A204.1 (cell line): ENCODE results near the gene CTNNA2.

Experiments used
- FAIRE-seq: peaks from 2 replicates; lab custom pipeline; 2012; peaks lifted over from hg19 to GRCh38; lab: Jason Lieb, UNC

Gene CTNNA2

GRCh38 chr2:80035749-80036285 lies 523.0 kb downstream of the CTNNA2 start:
- no peak for FAIRE-seq

GRCh38 chr2:80037310-80037709 lies 524.5 kb downstream of the CTNNA2 start:
- no peak for FAIRE-seq

- FAIRE-seq, result no peak
These were observed 527.4 kb downstream of the CTNNA2 start for GRCh38 chr2:80040226-80040625.

- FAIRE-seq, result no peak
These were observed 529.8 kb downstream of the CTNNA2 start for GRCh38 chr2:80042635-80043034.

GRCh38 chr2:80048296-80048695 lies 535.4 kb downstream of the CTNNA2 start:
- no peak for FAIRE-seq

GRCh38 chr2:80050246-80050645 lies 537.4 kb downstream of the CTNNA2 start:
- no peak for FAIRE-seq

GRCh38 chr2:80053522-80054345 lies 540.9 kb downstream of the CTNNA2 start:
- FAIRE-seq, result no peak

GRCh38 chr2:80054346-80054675 lies 541.5 kb downstream of the CTNNA2 start:
- FAIRE-seq, result no peak

GRCh38 chr2:80057956-80058355 lies 545.1 kb downstream of the CTNNA2 start:
- no peak for FAIRE-seq

- FAIRE-seq, result no peak
These were observed 545.7 kb downstream of the CTNNA2 start for GRCh38 chr2:80058562-80058961.

- no peak for FAIRE-seq
These were observed 546.6 kb downstream of the CTNNA2 start for GRCh38 chr2:80059447-80059846.

GRCh38 chr2:80061881-80062280 lies 549.0 kb downstream of the CTNNA2 start:
- FAIRE-seq, result no peak

- FAIRE-seq, result no peak
These were observed 549.4 kb downstream of the CTNNA2 start for GRCh38 chr2:80062298-80062697.

- FAIRE-seq, result no peak
These were observed 555.3 kb downstream of the CTNNA2 start for GRCh38 chr2:80068038-80068731.

- no peak for FAIRE-seq
These were observed 557.7 kb downstream of the CTNNA2 start for GRCh38 chr2:80070587-80070986.

- no peak for FAIRE-seq
These were observed 559.1 kb downstream of the CTNNA2 start for GRCh38 chr2:80071941-80072340.

- FAIRE-seq, result no peak
These were observed 560.3 kb downstream of the CTNNA2 start for GRCh38 chr2:80073134-80073561.

- FAIRE-seq, result no peak
These were observed 561.6 kb downstream of the CTNNA2 start for GRCh38 chr2:80074321-80075070.

- no peak for FAIRE-seq
These were observed 562.9 kb downstream of the CTNNA2 start for GRCh38 chr2:80075719-80076118.

GRCh38 chr2:80078290-80079036 lies 565.6 kb downstream of the CTNNA2 start:
- FAIRE-seq, result no peak

GRCh38 chr2:80080957-80081356 lies 568.1 kb downstream of the CTNNA2 start:
- no peak for FAIRE-seq

- no peak for FAIRE-seq
These were observed 574.0 kb downstream of the CTNNA2 start for GRCh38 chr2:80086831-80087230.
